SK-N-MC (cell line): ENCODE data around the gene PXDC1.

ENCODE experiments used
- EZH2 ChIP-seq: fragments of 200-600 bp; sonication (generic); IDR thresholded peaks from one replicate; pipeline ENCODE4 v1.6.1; 2017; ENCODE audit warnings: antibody characterized with exemption
- POLR2AphosphoS5 ChIP-seq: IDR thresholded peaks from 2 replicates; pipeline ENCODE4 v1.6.1; 2012; ENCODE audit warnings: mild to moderate bottlenecking, low read depth, low read length, borderline replicate concordance

- TF ChIP-seq POLR2AphosphoS5 (no peak), EZH2 (no peak)
Measured at GRCh38 chr6:3755637-3756545, 4.4 kb upstream of the PXDC1 start.
